ENCODE measurements around the gene ARHGEF18. TPM values are rescaled to one million over a fixed set of nuclear protein-coding genes. Genes with fewer than 3 reads are reported as not detected.
A peak's percentile ranks its signal among the peaks of the same experiment; 100 is the strongest.
"Not testable (repeated sequence)": the region's sequence is repeated elsewhere in the genome, so short reads cannot be mapped to it uniquely, and the experiment has no call there.

ARHGEF18 gene
- total RNA-seq, 1 experiment from 2014 or later: 33.2 TPM

DNA sequence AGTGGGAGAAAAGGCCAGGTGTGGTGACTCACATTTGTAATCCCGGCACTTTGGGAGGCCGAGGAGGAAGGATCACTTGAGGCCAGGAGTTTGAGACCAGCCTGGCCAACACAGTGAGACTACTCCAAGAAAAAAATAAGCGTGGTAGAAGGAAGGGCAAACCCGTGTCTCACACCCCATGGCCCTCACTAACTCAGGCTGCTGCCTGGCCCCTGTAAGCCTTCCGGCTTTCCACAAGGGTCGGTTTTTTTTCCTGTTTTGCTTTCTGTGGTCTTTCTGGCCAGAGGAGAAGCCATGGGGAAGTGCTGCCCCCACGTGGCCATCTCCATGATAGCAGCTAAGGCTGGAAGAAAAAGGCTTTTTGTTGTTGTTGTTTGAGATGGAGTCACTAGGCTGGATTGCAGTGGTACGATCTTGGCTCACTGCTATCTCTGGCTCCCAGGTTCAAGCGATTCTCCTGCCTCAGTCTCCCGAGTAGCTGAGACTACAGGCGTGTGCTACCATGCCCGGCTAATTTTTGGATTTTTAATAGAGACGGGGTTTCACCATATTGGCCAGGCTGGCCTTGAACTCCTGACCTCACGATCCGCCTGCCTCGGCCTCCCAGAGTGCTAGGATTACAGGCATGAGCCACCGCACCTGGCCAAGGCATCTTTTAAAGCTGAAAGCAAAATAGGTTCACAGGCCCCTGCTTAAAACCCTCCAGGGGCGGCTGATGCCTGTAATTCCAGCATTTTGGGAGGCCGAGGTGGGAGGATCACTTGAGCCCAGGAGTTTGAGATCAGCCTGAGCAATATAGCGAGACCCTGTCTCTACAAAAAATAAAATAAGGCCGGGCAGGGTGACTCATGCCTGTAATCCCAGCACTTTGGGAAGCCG, 7.5 kb upstream of the ARHGEF18 start:
- in situ Hi-C loops (cut with HindIII; ENCODE audit: low sequenced_read_pairs): no loop called here
- peak; percentile 76 for DNase-seq (ENCODE audit: low spot score)

DNA sequence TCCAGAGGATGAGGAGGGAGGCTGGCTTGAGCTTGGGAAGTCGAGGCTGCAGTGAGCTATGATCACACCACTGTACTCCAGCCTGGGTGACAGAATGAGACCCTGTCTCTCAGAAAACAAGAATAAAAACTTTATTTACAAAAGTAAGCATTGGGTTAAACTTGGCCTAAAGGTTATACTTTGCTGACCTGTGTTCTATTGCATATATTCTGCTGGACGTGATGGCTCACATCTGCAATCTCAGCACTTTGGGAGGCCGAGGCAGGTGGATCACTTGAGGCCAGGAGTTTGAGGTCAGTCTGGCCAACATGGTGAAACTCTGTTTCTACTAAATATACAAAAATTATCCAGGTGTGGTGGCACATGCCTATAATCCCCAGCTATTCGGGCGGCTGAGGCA, 6.6 kb upstream of the ARHGEF18 start:
- DNase-seq (ENCODE audit: low spot score): no peak
- in situ Hi-C loops (cut with HindIII; ENCODE audit: low sequenced_read_pairs): no loop called here

DNA sequence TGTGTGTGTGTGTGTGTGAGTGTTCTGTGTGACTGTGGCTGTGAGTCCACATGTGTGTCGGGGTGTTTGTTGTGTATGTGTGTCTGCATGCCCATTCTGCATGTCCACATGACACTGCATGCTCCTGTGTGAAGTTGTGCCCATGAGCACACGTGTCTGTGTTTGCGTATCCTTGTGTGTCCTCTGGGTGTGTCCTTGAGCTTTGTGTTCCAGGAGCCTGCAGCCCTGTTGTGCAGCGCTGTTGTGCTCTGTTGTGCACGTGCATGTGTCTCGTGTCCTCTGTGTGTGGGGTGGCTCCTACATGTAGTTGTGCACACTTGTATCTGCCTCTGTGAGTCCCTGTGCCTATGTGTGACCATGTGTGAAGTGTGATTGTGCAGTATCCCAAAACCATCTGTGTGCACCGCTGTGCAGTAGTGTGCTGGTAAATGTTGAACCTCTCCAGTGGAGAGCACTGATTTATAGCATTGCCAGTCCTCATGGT, 2.2 kb upstream of the ARHGEF18 start:
- in situ Hi-C loops (cut with HindIII; ENCODE audit: low sequenced_read_pairs): no loop called here
- no peak for DNase-seq (ENCODE audit: low spot score)

DNA sequence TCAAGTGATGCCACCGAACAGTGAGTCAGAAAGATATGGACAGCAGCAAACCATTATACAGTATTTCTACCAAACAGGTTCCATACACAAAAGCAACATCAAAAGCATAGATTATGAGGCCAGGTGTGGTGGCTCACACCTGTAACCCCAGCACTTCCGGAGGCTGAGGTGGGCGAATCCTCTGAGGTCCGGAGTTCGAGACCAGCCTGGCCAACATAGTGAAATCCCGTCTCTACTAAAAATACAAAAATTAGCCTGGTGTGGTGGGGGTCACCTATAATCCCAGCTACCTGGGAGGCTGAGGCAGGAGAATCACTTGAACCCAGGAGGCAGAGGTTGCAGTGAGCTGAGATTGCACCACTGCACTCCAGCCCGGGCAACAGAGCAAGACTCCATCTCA, 1.7 kb upstream of the ARHGEF18 start:
- DNase-seq (ENCODE audit: low spot score); in situ Hi-C loops (cut with HindIII; ENCODE audit: low sequenced_read_pairs): not testable (repeated sequence)

GRCh38 chr19:7349231-7349591, 474 bp downstream of the ARHGEF18 start:
- no peak for DNase-seq (ENCODE audit: low spot score)
- in situ Hi-C loops (cut with HindIII; ENCODE audit: low sequenced_read_pairs): no loop called here

- no peak for DNase-seq (ENCODE audit: low spot score)
- in situ Hi-C loops (cut with HindIII; ENCODE audit: low sequenced_read_pairs): no loop called here
Observed at GRCh38 chr19:7349961-7350711, 1.4 kb downstream of the ARHGEF18 start.

GRCh38 chr19:7351861-7352260, 3.1 kb downstream of the ARHGEF18 start:
- in situ Hi-C loops (cut with HindIII; ENCODE audit: low sequenced_read_pairs): no loop called here

GRCh38 chr19:7355151-7355820, 6.5 kb downstream of the ARHGEF18 start:
- no peak for DNase-seq (ENCODE audit: low spot score)
- in situ Hi-C loops (cut with HindIII; ENCODE audit: low sequenced_read_pairs): no loop called here

More at GRCh38 chr19:7351861-7352260, 3.1 kb downstream of the ARHGEF18 start:
- DNase-seq (ENCODE audit: low spot score): no peak

DNA sequence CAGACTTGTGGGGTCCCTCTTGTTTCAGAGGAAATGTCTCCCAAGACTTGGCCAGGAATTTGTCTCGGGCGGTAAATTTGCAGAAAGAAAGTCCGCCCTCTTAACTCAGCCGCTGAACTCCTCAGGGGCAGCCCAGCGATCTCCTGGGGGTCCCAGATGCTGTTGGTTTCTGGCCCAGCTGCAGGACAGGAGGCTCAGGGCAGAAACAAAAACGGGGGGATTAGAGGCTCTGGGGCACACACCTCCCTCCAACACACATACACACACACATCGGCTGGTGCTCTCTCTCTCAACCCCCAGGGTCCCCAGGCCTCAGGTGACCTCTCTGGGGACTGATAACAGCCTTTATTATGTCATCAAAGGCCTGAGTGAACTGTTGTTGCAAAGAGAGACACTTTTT, 7.1 kb downstream of the ARHGEF18 start:
- no peak for DNase-seq (ENCODE audit: low spot score)
- in situ Hi-C loops (cut with HindIII; ENCODE audit: low sequenced_read_pairs): no loop called here

GRCh38 chr19:7356899-7357627, 8.3 kb downstream of the ARHGEF18 start:
- DNase-seq (ENCODE audit: low spot score): no peak
- in situ Hi-C loops (cut with HindIII; ENCODE audit: low sequenced_read_pairs): no loop called here

DNA sequence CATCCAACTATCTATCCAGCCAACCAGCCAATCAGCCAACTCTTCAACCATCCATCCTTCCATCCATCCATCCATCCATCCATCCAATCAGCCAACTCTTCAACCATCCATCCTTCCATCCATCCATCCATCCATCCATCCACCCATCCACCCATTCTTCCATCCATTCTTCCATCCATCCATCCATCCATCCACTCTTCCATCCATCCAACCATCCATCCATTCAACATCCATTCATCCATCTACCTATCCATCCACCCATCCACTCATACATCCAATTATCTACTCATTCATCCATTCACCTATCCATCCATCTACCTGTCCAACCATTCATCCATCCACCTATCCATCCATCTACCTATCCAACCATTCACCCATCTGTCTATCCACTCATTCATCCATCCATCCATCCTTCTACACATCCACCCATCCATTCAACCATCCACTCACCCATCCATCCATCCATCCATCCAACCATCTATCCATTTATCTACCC, 9.4 kb downstream of the ARHGEF18 start:
- no peak for DNase-seq (ENCODE audit: low spot score)
- in situ Hi-C loops (cut with HindIII; ENCODE audit: low sequenced_read_pairs): no loop called here

DNA sequence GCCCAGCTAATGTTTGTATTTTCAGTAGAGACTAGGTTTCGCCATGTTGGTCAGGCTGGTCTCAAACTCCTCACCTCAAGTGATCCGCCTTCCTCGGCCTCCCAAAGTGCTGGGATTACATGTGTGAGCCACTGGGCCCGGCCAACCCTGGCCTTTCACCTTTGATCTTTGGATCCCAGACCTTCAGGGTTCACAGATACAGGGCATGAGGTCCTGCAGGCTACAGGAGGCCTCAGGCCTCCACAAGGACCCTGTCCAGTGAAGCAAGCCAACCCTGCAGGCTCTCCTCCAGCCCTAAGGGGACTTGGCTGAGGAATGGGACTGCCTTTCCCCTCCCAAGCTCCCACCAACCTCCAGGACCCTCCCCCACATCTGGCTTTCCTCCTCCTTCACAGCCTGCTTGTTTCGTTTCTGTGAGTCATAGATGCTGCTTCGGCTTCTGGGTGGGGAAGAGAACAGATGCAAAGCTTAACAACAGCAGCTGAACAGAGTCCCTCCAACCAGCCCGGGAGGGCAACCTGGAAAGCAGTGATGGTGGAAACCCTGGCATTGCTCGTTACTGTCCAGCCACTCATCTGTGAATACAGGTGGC, 11.8 kb downstream of the ARHGEF18 start:
- in situ Hi-C loops (cut with HindIII; ENCODE audit: low sequenced_read_pairs): no loop called here

GRCh38 chr19:7363225-7363624, 14.5 kb downstream of the ARHGEF18 start:
- in situ Hi-C loops (cut with HindIII; ENCODE audit: low sequenced_read_pairs): no loop called here
- no peak for DNase-seq (ENCODE audit: low spot score)

More for the DNA sequence above, 11.8 kb downstream of the ARHGEF18 start:
- no peak for DNase-seq (ENCODE audit: low spot score)

GRCh38 chr19:7366701-7367420, 18.1 kb downstream of the ARHGEF18 start:
- DNase-seq (ENCODE audit: low spot score): no peak
- in situ Hi-C loops (cut with HindIII; ENCODE audit: low sequenced_read_pairs): no loop called here

- DNase-seq (ENCODE audit: low spot score): no peak
- in situ Hi-C loops (cut with HindIII; ENCODE audit: low sequenced_read_pairs): no loop called here
Observed at GRCh38 chr19:7368456-7368855, 19.7 kb downstream of the ARHGEF18 start.

DNA sequence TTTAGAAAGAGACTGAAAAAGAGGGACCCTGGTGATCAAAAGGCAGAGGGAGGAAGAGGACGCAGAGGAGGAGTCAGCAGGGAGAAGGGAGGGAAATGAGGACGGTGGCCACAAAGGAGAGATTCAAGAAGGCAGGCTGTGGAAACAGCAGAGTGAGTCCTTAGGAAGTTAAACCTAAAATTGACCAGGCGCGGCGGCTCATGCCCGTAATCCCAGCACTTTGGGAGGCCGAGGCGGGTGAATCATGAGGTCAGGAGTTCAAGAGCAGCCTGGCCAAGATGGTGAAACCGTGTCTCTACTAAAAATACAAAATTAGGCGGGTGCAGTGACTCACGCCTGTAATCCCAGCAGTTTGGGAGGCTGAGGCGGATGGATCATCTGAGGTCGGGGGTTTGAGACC, 20.1 kb downstream of the ARHGEF18 start:
- DNase-seq (ENCODE audit: low spot score); in situ Hi-C loops (cut with HindIII; ENCODE audit: low sequenced_read_pairs): not testable (repeated sequence)

GRCh38 chr19:7370546-7370945, 21.8 kb downstream of the ARHGEF18 start:
- DNase-seq (ENCODE audit: low spot score): no peak
- in situ Hi-C loops (cut with HindIII; ENCODE audit: low sequenced_read_pairs): no loop called here

GRCh38 chr19:7371001-7371400, 22.3 kb downstream of the ARHGEF18 start:
- in situ Hi-C loops (cut with HindIII; ENCODE audit: low sequenced_read_pairs): no loop called here
- no peak for DNase-seq (ENCODE audit: low spot score)
